OCI-LY7 (cell line): ENCODE results near the gene DCAF7.

Experiments used
- CTCF ChIP-seq: fragments of 200-600 bp; sonication (generic); conservative IDR thresholded peaks from 2 replicates; pipeline ENCODE4 v1.5.1; 2014; ENCODE audit warnings: mild to moderate bottlenecking, antibody characterized with exemption, low read length, moderate library complexity, mixed read lengths
- EZH2phosphoT487 ChIP-seq: fragments of 200-600 bp; sonication (generic); IDR thresholded peaks from 2 replicates; pipeline ENCODE4 v1.6.1; 2018; ENCODE audit warnings: low read depth, borderline replicate concordance, mild to moderate bottlenecking, mixed run types, antibody characterized with exemption, low read length, moderate library complexity, mixed read lengths

GRCh38 chr17:63568563-63568962 is 18.3 kb downstream of the DCAF7 start:
- TF ChIP-seq CTCF (no peak), EZH2phosphoT487 (no peak)
